Endothelial cell of hepatic sinusoid (primary cell): ENCODE data around the gene KCNJ12.
"Not testable (repeated sequence)": the region's sequence is repeated elsewhere in the genome, so short reads cannot be mapped to it uniquely, and the experiment has no call there.

Experiments used
- in situ Hi-C: cut with HindIII; loops from 2 replicates; pipeline ENCODE4 v1.10.0; 2017; ENCODE audit warnings: low sequenced_read_pairs

The KCNJ12 gene

DNA sequence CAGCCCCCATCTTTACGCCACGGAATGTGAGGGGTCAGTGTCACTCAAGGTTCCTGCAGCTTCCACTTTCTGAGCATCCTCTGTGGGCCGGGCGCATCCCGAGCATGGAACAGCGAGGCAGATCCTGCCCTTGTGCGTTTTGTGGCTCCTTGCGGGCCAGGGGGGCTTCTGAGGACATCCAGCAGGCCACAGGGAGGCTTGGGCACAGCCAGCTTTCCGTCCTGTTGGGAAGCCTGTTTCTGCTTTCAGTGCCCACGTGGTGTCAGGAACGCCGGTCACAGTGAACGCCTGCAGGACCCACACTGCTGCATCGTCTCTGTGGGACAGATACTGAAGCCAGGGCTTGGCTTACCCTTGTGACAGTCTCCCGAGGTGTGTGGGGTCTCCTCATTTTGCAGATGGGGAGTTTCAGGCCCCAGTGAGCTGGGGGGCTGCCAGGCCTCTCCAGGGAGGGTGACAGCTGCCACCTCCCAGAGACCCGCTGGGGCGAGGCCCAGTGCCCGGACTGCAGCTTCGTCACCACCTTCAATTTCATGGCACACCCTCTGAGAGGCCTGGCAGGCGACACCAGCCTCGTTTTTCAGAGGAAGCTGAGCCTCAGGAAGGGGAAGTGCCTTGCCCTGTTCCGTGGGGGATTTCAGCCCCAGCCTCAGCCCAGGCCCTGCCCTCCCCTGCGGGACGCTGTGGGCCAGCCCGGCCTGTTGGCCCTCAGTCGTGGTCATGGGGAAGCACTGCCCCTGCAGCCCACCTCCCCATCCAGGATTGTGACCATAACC is 29.0 kb downstream of the KCNJ12 start:
- in situ Hi-C loops = not testable (repeated sequence)

- in situ Hi-C loops = not testable (repeated sequence)
These were observed 29.8 kb downstream of the KCNJ12 start for GRCh38 chr17:21405904-21406400.

- in situ Hi-C loops = not testable (repeated sequence)
These were observed 30.7 kb downstream of the KCNJ12 start for GRCh38 chr17:21406616-21407404.

DNA sequence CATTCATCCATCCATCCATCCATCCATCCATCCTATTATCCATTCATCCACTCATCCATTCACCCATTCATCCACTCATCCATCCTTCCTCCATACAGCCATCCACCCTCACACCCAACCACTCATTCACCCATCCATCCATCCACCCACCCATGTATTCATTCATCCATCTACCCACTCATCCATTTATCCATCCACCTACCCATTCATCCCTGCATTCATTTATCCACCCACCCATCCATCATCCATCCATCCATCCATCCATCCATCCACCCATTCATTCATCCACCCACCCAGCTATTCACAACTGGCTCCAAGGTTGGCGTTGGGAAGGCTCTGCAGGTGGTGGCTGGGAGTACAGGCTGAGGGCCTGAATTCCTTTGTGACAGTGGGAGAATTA is 31.6 kb downstream of the KCNJ12 start:
- in situ Hi-C loops = not testable (repeated sequence)

- in situ Hi-C loops = not testable (repeated sequence)
These were observed 32.1 kb downstream of the KCNJ12 start for GRCh38 chr17:21408224-21408623.

GRCh38 chr17:21408766-21409300 is 32.7 kb downstream of the KCNJ12 start:
- in situ Hi-C loops = not testable (repeated sequence)

GRCh38 chr17:21409388-21409787 is 33.2 kb downstream of the KCNJ12 start:
- in situ Hi-C loops = not testable (repeated sequence)

GRCh38 chr17:21409971-21410370 is 33.8 kb downstream of the KCNJ12 start:
- in situ Hi-C loops = not testable (repeated sequence)

GRCh38 chr17:21410371-21410770 is 34.2 kb downstream of the KCNJ12 start:
- in situ Hi-C loops = not testable (repeated sequence)

GRCh38 chr17:21410906-21411678 is 34.9 kb downstream of the KCNJ12 start:
- in situ Hi-C loops = not testable (repeated sequence)

DNA sequence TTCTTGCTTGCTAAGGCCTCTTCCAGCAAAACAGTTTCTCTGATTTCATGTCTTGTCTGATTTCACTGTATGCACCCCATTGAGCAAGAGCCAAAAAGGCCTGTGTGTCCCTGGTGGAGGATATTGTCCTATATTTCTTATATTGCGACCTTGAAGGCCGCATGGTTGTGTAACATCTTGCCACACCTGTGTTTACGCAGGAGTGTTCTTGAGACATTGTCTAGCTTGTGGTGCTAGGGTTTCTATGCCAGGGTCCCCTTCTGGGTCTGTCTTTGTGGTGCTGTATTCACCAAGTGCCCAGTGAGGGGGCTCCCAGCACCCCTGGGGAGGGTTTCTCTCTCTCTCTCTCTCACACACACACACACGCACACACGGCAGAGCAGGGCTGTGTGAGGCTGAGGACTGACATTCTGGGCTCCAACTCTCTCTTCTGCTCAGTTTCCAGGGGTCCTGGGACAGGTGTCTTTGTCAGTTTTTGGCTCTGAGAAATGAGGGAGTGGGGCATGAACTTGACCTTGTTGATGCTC is 35.6 kb downstream of the KCNJ12 start:
- in situ Hi-C loops = not testable (repeated sequence)

DNA sequence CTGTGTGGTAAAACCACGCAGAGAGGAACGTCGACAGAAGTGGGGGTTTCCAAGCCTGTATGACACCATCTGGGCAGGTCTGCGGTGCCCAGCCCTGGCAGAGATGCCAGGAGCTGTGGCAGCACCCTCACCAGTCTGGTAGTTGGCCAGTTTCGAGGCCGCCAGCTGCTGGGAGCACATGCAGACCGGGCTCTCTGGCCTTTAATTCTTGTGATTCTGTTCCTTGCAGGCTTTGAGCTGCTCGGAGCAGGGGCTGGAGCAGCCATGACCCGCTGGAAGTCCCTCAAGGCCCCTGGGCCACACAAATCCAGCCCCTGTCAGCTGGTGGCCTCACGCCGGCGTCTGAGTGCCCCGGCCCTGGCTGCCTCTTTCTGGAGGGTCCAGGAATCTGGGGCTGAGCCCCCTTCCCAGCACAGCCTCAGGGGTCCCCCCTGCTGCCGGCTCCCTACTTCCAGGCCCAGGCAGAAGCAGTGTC is 36.1 kb downstream of the KCNJ12 start:
- in situ Hi-C loops = not testable (repeated sequence)

DNA sequence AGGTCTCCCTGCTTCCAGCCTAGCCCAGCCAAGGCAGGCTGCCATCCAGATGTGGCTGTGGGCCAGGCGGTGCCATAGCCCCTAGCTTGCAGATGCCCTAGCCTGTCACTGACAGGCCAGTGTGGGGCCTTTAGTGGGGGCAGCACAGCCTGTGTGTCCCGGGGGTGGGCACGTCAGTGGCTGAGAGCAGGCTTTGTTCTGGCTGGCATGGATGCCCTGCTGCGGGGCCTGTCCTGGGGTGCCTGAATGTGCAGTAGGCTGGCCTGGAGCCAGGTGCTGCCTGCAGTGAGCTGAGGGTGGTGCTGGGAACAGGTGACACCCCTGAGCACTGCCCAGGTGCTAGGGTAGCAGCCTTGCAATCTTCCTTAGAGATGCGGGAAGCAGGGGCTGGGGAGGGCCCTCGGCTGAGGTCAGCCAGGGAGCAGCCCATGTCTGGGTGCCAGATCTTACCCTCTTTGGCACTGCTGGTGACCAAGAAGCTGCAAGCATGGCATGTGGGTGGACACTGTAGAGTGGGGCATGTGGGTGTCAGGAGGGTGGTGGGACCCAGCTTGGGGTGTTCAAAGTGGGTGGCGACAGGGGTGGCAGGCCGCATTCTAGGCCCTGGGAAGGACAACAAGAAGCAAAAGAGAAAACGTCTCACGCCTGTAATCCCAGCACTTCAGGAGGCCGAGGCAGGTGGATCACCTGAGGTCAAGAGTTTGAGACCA is 37.6 kb downstream of the KCNJ12 start:
- in situ Hi-C loops = not testable (repeated sequence)

- in situ Hi-C loops = not testable (repeated sequence)
These were observed 38.5 kb downstream of the KCNJ12 start for GRCh38 chr17:21414616-21415015.

DNA sequence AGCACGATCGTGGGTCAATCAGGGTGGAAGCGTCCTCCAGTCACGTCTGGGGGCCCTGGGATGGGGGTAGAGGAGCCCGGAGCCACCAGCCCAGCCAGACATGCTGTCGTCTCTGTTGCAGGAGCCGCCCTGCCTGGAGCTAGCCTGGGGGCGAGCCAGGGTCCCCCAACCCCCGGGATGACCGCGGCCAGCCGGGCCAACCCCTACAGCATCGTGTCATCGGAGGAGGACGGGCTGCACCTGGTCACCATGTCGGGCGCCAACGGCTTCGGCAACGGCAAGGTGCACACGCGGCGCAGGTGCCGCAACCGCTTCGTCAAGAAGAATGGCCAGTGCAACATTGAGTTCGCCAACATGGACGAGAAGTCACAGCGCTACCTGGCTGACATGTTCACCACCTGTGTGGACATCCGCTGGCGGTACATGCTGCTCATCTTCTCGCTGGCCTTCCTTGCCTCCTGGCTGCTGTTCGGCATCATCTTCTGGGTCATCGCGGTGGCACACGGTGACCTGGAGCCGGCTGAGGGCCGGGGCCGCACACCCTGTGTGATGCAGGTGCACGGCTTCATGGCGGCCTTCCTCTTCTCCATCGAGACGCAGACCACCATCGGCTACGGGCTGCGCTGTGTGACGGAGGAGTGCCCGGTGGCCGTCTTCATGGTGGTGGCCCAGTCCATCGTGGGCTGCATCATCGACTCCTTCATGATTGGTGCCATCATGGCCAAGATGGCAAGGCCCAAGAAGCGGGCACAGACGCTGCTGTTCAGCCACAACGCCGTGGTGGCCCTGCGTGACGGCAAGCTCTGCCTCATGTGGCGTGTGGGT is 39.2 kb downstream of the KCNJ12 start:
- in situ Hi-C loops = not testable (repeated sequence)

GRCh38 chr17:21416471-21416981 is 40.4 kb downstream of the KCNJ12 start:
- in situ Hi-C loops = not testable (repeated sequence)

DNA sequence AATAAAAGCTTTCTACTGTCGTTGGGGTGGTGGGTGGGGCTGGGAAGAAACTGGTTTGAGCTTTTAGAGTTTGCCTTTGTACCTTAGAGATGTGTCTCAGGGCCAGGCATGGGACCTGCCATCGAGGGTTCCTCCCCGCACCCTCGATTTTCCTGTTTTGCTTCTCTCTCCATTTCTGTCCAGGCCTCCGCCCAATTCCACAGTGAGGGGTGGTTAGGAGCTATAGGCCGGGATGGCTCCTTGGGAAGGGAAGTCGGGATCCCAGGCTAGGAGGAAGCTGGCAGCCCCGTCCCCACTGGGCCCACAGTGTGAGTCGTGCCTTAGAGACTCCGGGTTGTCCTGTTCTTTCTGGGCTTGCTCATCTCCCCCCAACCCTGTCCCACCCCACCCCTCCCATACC is 41.2 kb downstream of the KCNJ12 start:
- in situ Hi-C loops = not testable (repeated sequence)

DNA sequence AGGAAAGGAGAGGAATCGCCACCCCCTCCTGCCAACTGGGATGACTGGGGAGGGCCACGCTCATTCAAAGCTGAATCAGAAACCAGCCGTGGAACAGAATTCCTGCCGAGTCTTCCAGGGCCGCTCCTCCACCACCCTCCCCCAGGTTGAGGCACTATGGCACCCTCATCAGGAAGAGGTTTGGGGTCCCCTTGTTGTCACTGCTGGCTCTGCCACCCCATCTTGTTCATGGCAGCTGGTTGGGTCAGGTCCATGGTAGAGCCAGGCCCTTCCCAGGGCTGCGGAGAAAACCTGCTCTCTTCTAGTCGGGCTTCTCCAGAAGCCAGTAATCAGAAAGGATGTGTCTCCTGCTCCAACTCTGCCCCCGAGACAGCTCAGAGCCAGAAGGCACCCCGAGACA is 41.8 kb downstream of the KCNJ12 start:
- in situ Hi-C loops = no loop called here
